Measurements from ENCODE around the gene ZNF14. TPM values are rescaled to one million over a fixed set of nuclear protein-coding genes. Genes with fewer than 3 reads are reported as not detected.
"Not testable (repeated sequence)": the region's sequence is repeated elsewhere in the genome, so short reads cannot be mapped to it uniquely, and the experiment has no call there.

ZNF14 gene
- polyA plus RNA-seq, 2 donors = 2.2 to 2.3 TPM

DNA sequence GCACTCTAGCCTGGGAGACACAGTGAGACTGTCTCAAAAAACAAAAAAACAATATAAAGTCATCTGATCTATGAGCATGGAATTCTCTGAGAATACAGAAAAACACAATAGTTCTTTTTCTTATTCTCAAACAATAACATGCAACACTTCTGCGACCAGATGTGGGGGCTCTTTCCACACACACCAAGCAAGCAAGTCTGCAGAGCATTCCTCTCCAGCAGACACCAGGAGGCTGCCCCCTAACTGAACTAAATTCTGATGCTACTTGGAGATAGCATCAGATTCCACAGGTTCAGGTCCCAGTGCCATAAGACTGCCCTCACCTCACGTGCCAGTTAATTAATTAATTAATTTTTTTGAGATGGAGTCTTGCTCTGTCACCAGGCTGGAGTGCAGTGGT, 36.5 kb downstream of the ZNF14 start:
- WGBS, 2 donors = 77 to 86% methylated on average over 2 of the region's 2 CpGs
- Histone ChIP-seq H3K4me3 (ENCODE audit: low read depth in 1 of 2, low read length in 2 of 2) (no peak overlapping the region), H3K9me3 (ENCODE audit: control insufficient read depth in 2 of 2, insufficient read depth in 1 of 2, low read depth in 1 of 2, low read length in 1 of 2) (no peaks in the 10 kb centered on the region), H3K4me1 (ENCODE audit: control insufficient read depth in 2 of 2, insufficient read depth in 2 of 2, low read length in 1 of 2) (no peaks in the 10 kb centered on the region), H3K36me3 (ENCODE audit: control insufficient read depth in 2 of 2, insufficient read depth in 2 of 2, low read length in 1 of 2) (no peaks in the 10 kb centered on the region), H3K27me3 (ENCODE audit: control insufficient read depth in 1 of 2, insufficient read depth in 2 of 2, low read length in 2 of 2) (no peaks in the 10 kb centered on the region), H3K27ac (ENCODE audit: low read depth in 2 of 2, low read length in 1 of 2) (no peak overlapping the region)

DNA sequence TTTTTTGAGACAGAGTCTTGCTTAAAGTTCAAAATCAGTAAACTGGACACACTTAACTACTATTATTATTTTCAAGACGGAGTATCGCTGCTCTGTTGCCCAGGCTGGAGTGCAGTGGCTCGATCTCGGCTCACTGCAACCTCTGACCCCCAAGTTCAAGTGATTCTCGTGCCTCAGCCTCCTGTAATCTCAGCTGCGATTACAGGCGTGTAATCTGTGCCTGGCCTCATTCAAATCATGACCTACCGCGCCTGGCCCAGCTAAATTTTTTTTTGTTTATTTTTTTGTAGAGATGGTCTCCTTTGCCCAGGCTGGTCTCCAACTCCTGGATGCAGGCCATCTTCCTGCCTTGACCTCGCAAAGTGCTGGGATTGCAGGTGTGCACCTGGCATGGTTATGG, 41.2 kb downstream of the ZNF14 start:
- Histone ChIP-seq H3K9me3 (ENCODE audit: control insufficient read depth in 2 of 2, insufficient read depth in 1 of 2, low read depth in 1 of 2, low read length in 1 of 2) (no peaks in the 10 kb centered on the region), H3K27ac (ENCODE audit: low read depth in 2 of 2, low read length in 1 of 2) (no peak overlapping the region), H3K36me3 (ENCODE audit: control insufficient read depth in 2 of 2, insufficient read depth in 2 of 2, low read length in 1 of 2) (no peaks in the 10 kb centered on the region), H3K27me3 (ENCODE audit: control insufficient read depth in 1 of 2, insufficient read depth in 2 of 2, low read length in 2 of 2) (no peaks in the 10 kb centered on the region), H3K4me1 (ENCODE audit: control insufficient read depth in 2 of 2, insufficient read depth in 2 of 2, low read length in 1 of 2) (no peaks in the 10 kb centered on the region), H3K4me3 (ENCODE audit: low read depth in 1 of 2, low read length in 2 of 2) (no peak overlapping the region)
- 87 to 92% methylated on average over 10 of the region's 10 CpGs for WGBS, 2 donors

DNA sequence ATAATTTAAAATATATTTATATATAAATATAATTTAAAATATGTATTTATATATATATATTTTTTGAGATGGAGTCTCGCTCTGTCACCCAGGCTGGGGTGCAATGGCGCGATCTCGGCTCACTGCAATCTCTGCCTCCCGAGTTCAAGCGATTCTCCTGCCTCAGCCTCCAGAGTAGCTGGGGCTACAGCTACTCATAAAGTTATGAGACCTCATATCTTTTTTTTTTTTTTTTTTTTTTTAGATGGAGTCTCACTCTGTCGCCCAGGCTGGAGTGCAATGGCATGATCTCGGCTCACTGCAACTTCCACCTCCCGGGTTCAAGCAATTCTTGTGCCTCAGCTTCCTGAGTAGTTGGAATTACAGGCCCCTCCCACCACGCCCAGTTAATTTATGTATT, 43.9 kb downstream of the ZNF14 start:
- H3K27me3 ChIP-seq (ENCODE audit: control insufficient read depth in 1 of 2, insufficient read depth in 2 of 2, low read length in 2 of 2); H3K27ac ChIP-seq (ENCODE audit: low read depth in 2 of 2, low read length in 1 of 2); H3K9me3 ChIP-seq (ENCODE audit: control insufficient read depth in 2 of 2, insufficient read depth in 1 of 2, low read depth in 1 of 2, low read length in 1 of 2); H3K4me3 ChIP-seq (ENCODE audit: low read depth in 1 of 2, low read length in 2 of 2); H3K4me1 ChIP-seq (ENCODE audit: control insufficient read depth in 2 of 2, insufficient read depth in 2 of 2, low read length in 1 of 2); H3K36me3 ChIP-seq (ENCODE audit: control insufficient read depth in 2 of 2, insufficient read depth in 2 of 2, low read length in 1 of 2): not testable (repeated sequence)
- WGBS, 2 donors = 96 to 97% methylated on average over 10 of the region's 10 CpGs

DNA sequence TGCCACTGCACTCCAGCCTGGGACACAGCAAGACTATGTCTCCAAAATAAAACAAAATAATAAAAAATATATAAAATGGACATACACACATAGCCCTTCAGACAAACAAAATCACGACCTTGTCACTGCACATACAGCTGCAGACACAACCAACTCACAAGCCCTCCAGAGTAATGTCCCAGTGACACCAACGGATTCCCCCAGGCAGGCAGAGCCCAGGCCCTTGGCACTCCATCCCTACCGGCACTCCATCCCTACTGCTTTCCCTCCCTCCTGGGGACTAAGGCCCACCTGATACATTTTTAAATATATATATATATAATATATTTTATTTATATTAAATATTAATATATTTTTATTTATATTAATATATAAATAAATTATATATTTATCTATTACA, 45.8 kb downstream of the ZNF14 start:
- Histone ChIP-seq H3K36me3 (ENCODE audit: control insufficient read depth in 2 of 2, insufficient read depth in 2 of 2, low read length in 1 of 2) (no peaks in the 10 kb centered on the region), H3K4me3 (ENCODE audit: low read depth in 1 of 2, low read length in 2 of 2) (no peak overlapping the region), H3K9me3 (ENCODE audit: control insufficient read depth in 2 of 2, insufficient read depth in 1 of 2, low read depth in 1 of 2, low read length in 1 of 2) (peaks cover 0 to 2% of the 10 kb centered on the region in 2 donors), H3K4me1 (ENCODE audit: control insufficient read depth in 2 of 2, insufficient read depth in 2 of 2, low read length in 1 of 2) (no peaks in the 10 kb centered on the region), H3K27ac (ENCODE audit: low read depth in 2 of 2, low read length in 1 of 2) (no peak overlapping the region), H3K27me3 (ENCODE audit: control insufficient read depth in 1 of 2, insufficient read depth in 2 of 2, low read length in 2 of 2) (no peaks in the 10 kb centered on the region)
- WGBS, 2 donors = 96 to 99% methylated on average over 3 of the region's 3 CpGs

DNA sequence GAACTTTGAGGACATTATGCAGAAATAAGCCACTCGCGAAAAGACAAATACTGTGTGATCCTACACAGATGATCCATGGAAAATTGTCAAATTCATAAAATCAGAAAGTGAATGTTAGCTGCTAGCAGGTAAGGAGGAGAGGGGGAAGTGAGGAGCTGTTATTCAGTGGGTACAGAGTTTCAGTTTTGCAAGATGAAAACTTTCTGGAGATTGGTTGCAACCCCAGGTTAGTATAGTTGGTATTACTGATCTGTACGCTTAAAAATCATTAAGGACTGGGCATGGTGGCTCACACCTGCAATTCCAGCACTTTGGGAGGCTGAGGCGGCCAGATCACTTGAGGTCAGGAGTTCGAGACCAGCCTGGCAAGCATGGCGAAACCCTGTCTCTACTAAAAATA, 46.3 kb downstream of the ZNF14 start:
- no peaks in the 10 kb centered on the region for H3K36me3 ChIP-seq (ENCODE audit: control insufficient read depth in 2 of 2, insufficient read depth in 2 of 2, low read length in 1 of 2)
- no peaks in the 10 kb centered on the region for H3K27me3 ChIP-seq (ENCODE audit: control insufficient read depth in 1 of 2, insufficient read depth in 2 of 2, low read length in 2 of 2)
- 94 to 96% methylated on average over 6 of the region's 6 CpGs for WGBS, 2 donors
- H3K9me3 ChIP-seq (ENCODE audit: control insufficient read depth in 2 of 2, insufficient read depth in 1 of 2, low read depth in 1 of 2, low read length in 1 of 2) = peaks cover 0 to 2% of the 10 kb centered on the region in 2 donors
- H3K4me1 ChIP-seq (ENCODE audit: control insufficient read depth in 2 of 2, insufficient read depth in 2 of 2, low read length in 1 of 2) = no peaks in the 10 kb centered on the region
- no peak overlapping the region for H3K4me3 ChIP-seq (ENCODE audit: low read depth in 1 of 2, low read length in 2 of 2)
- H3K27ac ChIP-seq (ENCODE audit: low read depth in 2 of 2, low read length in 1 of 2) = no peak overlapping the region

DNA sequence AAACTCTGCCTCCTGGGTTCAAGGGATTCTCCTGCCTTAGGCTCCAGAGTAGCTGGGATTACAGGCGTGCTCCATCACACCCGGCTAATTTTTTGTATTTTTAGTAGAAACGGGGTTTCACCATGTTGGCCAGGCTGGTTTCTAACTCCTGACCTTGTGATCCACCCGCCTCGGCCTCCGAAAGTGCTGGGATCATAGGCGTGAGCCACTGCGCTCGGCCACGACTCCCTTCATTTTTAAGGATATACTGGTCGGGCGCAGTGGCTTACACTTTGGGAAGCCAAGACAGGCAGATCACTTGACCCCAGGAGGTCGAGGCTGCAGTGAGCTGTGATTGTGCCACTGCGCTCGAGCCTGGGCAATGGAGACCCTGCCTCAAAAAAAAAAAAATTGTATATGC, 46.8 kb downstream of the ZNF14 start:
- not testable (repeated sequence) for H3K4me3 ChIP-seq (ENCODE audit: low read depth in 1 of 2, low read length in 2 of 2); H3K4me1 ChIP-seq (ENCODE audit: control insufficient read depth in 2 of 2, insufficient read depth in 2 of 2, low read length in 1 of 2); H3K27me3 ChIP-seq (ENCODE audit: control insufficient read depth in 1 of 2, insufficient read depth in 2 of 2, low read length in 2 of 2); H3K36me3 ChIP-seq (ENCODE audit: control insufficient read depth in 2 of 2, insufficient read depth in 2 of 2, low read length in 1 of 2); H3K27ac ChIP-seq (ENCODE audit: low read depth in 2 of 2, low read length in 1 of 2); H3K9me3 ChIP-seq (ENCODE audit: control insufficient read depth in 2 of 2, insufficient read depth in 1 of 2, low read depth in 1 of 2, low read length in 1 of 2)
- 95 to 98% methylated on average over 15 of the region's 15 CpGs for WGBS, 2 donors

DNA sequence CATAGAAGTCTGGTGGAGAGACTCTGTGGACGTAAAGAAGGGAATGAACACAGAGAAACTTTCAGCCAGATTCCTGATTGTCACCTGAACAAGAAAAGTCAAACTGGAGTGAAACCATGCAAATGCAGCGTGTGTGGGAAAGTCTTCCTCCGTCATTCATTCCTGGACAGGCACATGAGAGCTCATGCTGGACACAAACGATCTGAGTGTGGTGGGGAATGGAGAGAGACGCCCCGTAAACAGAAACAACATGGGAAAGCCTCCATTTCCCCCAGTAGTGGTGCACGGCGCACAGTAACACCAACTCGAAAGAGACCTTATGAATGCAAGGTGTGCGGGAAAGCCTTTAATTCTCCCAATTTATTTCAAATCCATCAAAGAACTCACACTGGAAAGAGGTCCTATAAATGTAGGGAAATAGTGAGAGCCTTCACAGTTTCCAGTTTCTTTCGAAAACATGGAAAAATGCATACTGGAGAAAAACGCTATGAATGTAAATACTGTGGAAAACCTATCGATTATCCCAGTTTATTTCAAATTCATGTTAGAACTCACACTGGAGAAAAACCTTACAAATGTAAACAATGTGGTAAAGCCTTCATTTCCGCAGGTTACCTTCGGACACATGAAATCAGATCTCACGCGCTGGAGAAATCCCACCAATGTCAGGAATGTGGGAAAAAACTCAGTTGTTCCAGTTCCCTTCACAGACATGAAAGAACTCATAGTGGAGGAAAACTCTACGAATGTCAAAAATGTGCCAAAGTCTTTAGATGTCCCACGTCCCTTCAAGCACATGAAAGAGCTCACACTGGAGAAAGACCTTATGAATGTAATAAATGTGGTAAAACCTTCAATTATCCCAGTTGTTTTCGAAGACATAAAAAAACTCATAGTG, 53.5 kb downstream of the ZNF14 start:
- peak overlapping the region in 1 of 2 donors; percentile 13 for H3K4me3 ChIP-seq (ENCODE audit: low read depth in 1 of 2, low read length in 2 of 2)
- peaks cover 16 to 23% of the 10 kb centered on the region in 2 donors for H3K36me3 ChIP-seq (ENCODE audit: control insufficient read depth in 2 of 2, insufficient read depth in 2 of 2, low read length in 1 of 2)
- H3K27ac ChIP-seq (ENCODE audit: low read depth in 2 of 2, low read length in 1 of 2) = no peak overlapping the region
- H3K4me1 ChIP-seq (ENCODE audit: control insufficient read depth in 2 of 2, insufficient read depth in 2 of 2, low read length in 1 of 2) = no peaks in the 10 kb centered on the region
- no peaks in the 10 kb centered on the region for H3K27me3 ChIP-seq (ENCODE audit: control insufficient read depth in 1 of 2, insufficient read depth in 2 of 2, low read length in 2 of 2)
- peaks cover 4 to 22% of the 10 kb centered on the region in 2 donors for H3K9me3 ChIP-seq (ENCODE audit: control insufficient read depth in 2 of 2, insufficient read depth in 1 of 2, low read depth in 1 of 2, low read length in 1 of 2)
- 97 to 98% methylated on average over 20 of the region's 20 CpGs for WGBS, 2 donors

DNA sequence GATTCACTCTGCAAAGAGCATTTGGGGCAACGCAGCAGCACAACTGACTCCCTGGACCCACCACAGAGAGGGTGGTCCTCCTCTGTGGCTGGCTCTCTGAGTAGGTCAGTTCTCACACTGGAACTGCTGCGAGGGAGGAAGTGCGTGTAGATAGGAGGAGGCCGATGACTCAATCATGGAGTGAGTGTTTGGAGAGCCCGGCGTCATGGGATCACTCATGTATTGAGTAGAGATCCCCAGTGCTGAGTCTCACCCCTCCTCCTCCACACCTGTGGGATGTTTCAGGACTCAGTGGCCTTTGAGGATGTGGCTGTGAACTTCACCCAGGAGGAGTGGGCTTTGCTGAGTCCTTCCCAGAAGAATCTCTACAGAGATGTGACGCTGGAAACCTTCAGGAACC, 55.3 kb downstream of the ZNF14 start:
- Histone ChIP-seq H3K4me1 (ENCODE audit: control insufficient read depth in 2 of 2, insufficient read depth in 2 of 2, low read length in 1 of 2) (no peaks in the 10 kb centered on the region), H3K9me3 (ENCODE audit: control insufficient read depth in 2 of 2, insufficient read depth in 1 of 2, low read depth in 1 of 2, low read length in 1 of 2) (peaks cover 2 to 22% of the 10 kb centered on the region in 2 donors), H3K36me3 (ENCODE audit: control insufficient read depth in 2 of 2, insufficient read depth in 2 of 2, low read length in 1 of 2) (peaks cover 16 to 23% of the 10 kb centered on the region in 2 donors), H3K27ac (ENCODE audit: low read depth in 2 of 2, low read length in 1 of 2) (no peak overlapping the region), H3K27me3 (ENCODE audit: control insufficient read depth in 1 of 2, insufficient read depth in 2 of 2, low read length in 2 of 2) (no peaks in the 10 kb centered on the region), H3K4me3 (ENCODE audit: low read depth in 1 of 2, low read length in 2 of 2) (no peak overlapping the region)
- 96 to 97% methylated on average over 7 of the region's 7 CpGs for WGBS, 2 donors

DNA sequence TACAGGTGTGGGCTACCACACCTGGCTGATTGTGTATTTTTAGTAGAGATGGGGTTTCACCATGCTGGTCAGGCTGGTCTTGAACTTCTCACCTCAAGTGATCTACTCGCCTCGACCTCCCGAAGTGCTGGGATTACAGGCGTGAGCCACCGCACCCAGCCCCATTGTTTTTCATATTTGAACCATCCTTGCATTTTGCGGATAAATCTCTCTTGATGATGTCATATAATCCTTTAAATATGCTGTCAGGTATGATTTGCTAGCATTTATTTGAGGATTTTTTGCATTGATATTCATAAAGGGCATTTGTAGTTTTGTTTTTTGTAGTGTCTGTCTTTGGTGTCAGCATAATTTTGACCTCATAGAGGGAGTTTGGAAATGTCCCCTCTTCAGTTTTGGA, 58.6 kb downstream of the ZNF14 start:
- Histone ChIP-seq H3K4me1 (ENCODE audit: control insufficient read depth in 2 of 2, insufficient read depth in 2 of 2, low read length in 1 of 2) (peaks cover 2 to 3% of the 10 kb centered on the region in 2 donors), H3K9me3 (ENCODE audit: control insufficient read depth in 2 of 2, insufficient read depth in 1 of 2, low read depth in 1 of 2, low read length in 1 of 2) (peaks cover 0 to 13% of the 10 kb centered on the region in 2 donors), H3K36me3 (ENCODE audit: control insufficient read depth in 2 of 2, insufficient read depth in 2 of 2, low read length in 1 of 2) (peaks cover 15% of the 10 kb centered on the region in 2 donors), H3K27me3 (ENCODE audit: control insufficient read depth in 1 of 2, insufficient read depth in 2 of 2, low read length in 2 of 2) (no peaks in the 10 kb centered on the region), H3K27ac (ENCODE audit: low read depth in 2 of 2, low read length in 1 of 2) (no peak overlapping the region), H3K4me3 (ENCODE audit: low read depth in 1 of 2, low read length in 2 of 2) (no peak overlapping the region)
- 91 to 94% methylated on average over 6 of the region's 6 CpGs for whole genome bisulfite sequencing, 2 donors

DNA sequence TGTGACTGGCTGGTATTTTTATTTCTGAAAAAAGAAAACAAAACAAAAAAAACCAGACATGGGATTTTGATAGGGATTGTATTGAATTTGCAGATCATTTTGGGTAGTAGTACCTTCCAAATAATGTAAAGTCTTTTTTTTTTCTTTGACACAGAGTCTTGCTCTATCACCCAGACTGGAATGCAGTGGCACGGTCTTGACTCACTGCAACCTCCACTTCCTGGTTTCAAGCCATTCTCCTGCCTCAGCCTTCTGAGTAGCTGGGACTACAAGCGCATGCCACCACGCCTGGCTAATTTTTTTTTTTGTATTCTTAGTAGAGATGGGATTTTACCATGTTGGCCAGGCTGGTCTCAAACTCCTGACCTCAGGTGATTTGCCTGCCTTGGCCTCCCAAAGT, 60.1 kb downstream of the ZNF14 start:
- no peak overlapping the region for H3K4me3 ChIP-seq (ENCODE audit: low read depth in 1 of 2, low read length in 2 of 2)
- 89 to 90% methylated on average over 3 of the region's 3 CpGs for WGBS, 2 donors
- peaks cover 0 to 8% of the 10 kb centered on the region in 2 donors for H3K9me3 ChIP-seq (ENCODE audit: control insufficient read depth in 2 of 2, insufficient read depth in 1 of 2, low read depth in 1 of 2, low read length in 1 of 2)
- peaks cover 2 to 3% of the 10 kb centered on the region in 2 donors for H3K4me1 ChIP-seq (ENCODE audit: control insufficient read depth in 2 of 2, insufficient read depth in 2 of 2, low read length in 1 of 2)
- H3K36me3 ChIP-seq (ENCODE audit: control insufficient read depth in 2 of 2, insufficient read depth in 2 of 2, low read length in 1 of 2) = peaks cover 6 to 10% of the 10 kb centered on the region in 2 donors
- no peak overlapping the region for H3K27ac ChIP-seq (ENCODE audit: low read depth in 2 of 2, low read length in 1 of 2)
- no peaks in the 10 kb centered on the region for H3K27me3 ChIP-seq (ENCODE audit: control insufficient read depth in 1 of 2, insufficient read depth in 2 of 2, low read length in 2 of 2)
